HCT116 (cell line): Measurements from ENCODE around the gene IFI27L2. TPM values are rescaled to one million over a fixed set of nuclear protein-coding genes. Genes with fewer than 3 reads are reported as not detected.

ENCODE experiments used
- ATAC-seq: fragments of 200-7000 bp; cut with Tn5 transposase; 2 replicates; pipeline ENCODE4 v1.9.1; 2020; ENCODE audit warnings: mild to moderate bottlenecking, moderate library complexity
- BruUV-seq: library from RNA; stranded (reverse); fragments of 400-500 nt; replicated peaks from 2 replicates; lab custom pipeline; 2021; lab: Mats Ljungman, UMichigan
- CTCF ChIA-PET: fragments of 300-600 bp; sonication (Branson Sonifier 250); formaldehyde crosslinking; loops from one replicate; lab custom pipeline; 2021; ENCODE audit warnings: antibody characterized with exemption; lab: Charles Lee
- POLR2A ChIA-PET: fragments of 300-600, 350-600 bp; sonication (Branson Sonifier 250); formaldehyde crosslinking; loops from one replicate; lab custom pipeline; 2021; ENCODE audit warnings: antibody characterized with exemption; lab: Charles Lee
- RAD21 ChIA-PET, 2 experiments: fragments of 300-600 bp; sonication (Branson Sonifier 250); formaldehyde crosslinking; loops; one replicate each; lab custom pipeline; 2023; ENCODE audit warnings: low total read pairs in 2 of 2; ENCODE audit not compliant: uncharacterized antibody in 2 of 2, unreplicated experiment in 2 of 2, low non-redundant PET in 1 of 2; lab: Charles Lee
- DNase-seq: peaks from one replicate; pipeline ENCODE4 v3.0.0-alpha.2; 2010; ENCODE audit warnings: low read depth, low spot score
- H2AFZ ChIP-seq: fragments of 200-600 bp; shearing (Covaris generic), sonication (generic); 2 replicates; pipeline ENCODE4 v1.6.1; 2017; ENCODE audit warnings: low read depth, mixed run types, mixed read lengths, antibody characterized with exemption, low read length; ENCODE audit not compliant: poor library complexity, severe bottlenecking
- H3K27ac ChIP-seq: 2 replicates; pipeline ENCODE4 v1.5.1; 2012; ENCODE audit warnings: low read depth, low read length
- H3K27me3 ChIP-seq: fragments of 200-600 bp; sonication (generic); 2 replicates; pipeline ENCODE4 v1.6.1; 2016; ENCODE audit warnings: mixed run types, low read length, mixed read lengths; ENCODE audit not compliant: insufficient read depth
- H3K36me3 ChIP-seq, 2 experiments: fragments of 200-500 bp in 1 of 2; fragments of 200-600 bp in 1 of 2; sonication (Bioruptor generic) in 1 of 2; sonication (generic) in 1 of 2; 2 replicates each; pipeline versions ENCODE4 v1.5.1 to v1.6.1; 2014 to 2016; ENCODE audit warnings: low read length in 2 of 2, inconsistent platforms in 1 of 2, mixed read lengths in 1 of 2, mixed run types in 1 of 2; ENCODE audit not compliant: insufficient read depth in 2 of 2, control insufficient read depth in 1 of 2
- H3K4me1 ChIP-seq, 2 experiments: fragments of 200-600 bp in 1 of 2; sonication (generic) in 1 of 2; 2 replicates each; pipeline versions ENCODE4 v1.5.1 to v1.6.1; 2012 to 2017; ENCODE audit warnings: low read length in 2 of 2, inconsistent platforms in 1 of 2, mild to moderate bottlenecking in 1 of 2, mixed read lengths in 1 of 2, mixed run types in 1 of 2, moderate library complexity in 1 of 2; ENCODE audit not compliant: insufficient read depth in 2 of 2, control insufficient read depth in 1 of 2
- H3K4me2 ChIP-seq: fragments of 200-600 bp; sonication (generic); 2 replicates; pipeline ENCODE4 v1.6.1; 2017; ENCODE audit warnings: mixed run types, low read length, mixed read lengths
- H3K4me3 ChIP-seq, 2 experiments: fragments of 200-600 bp in 1 of 2; sonication (generic) in 1 of 2; replicated peaks in 1 of 2; 2 replicates each; pipeline ENCODE4 v1.5.1; 2011 to 2016; ENCODE audit warnings: low read length in 2 of 2, control low read depth in 1 of 2, low read depth in 1 of 2, mild to moderate bottlenecking in 1 of 2, mixed read lengths in 1 of 2, mixed run types in 1 of 2
- H3K79me2 ChIP-seq: fragments of 200-600 bp; sonication (generic); 2 replicates; pipeline ENCODE4 v1.6.1; 2017; ENCODE audit warnings: mild to moderate bottlenecking, mixed run types, low read length, moderate library complexity, mixed read lengths; ENCODE audit not compliant: insufficient read depth
- H3K9ac ChIP-seq: fragments of 200-600 bp; sonication (generic); 2 replicates; pipeline ENCODE4 v1.6.1; 2016; ENCODE audit warnings: low read length, mixed read lengths
- H3K9me2 ChIP-seq: fragments of 200-600 bp; sonication (generic), shearing (Covaris generic); 2 replicates; pipeline ENCODE4 v1.6.1; 2017; ENCODE audit warnings: mixed run types, mild to moderate bottlenecking, moderate library complexity; ENCODE audit not compliant: insufficient read depth
- H3K9me3 ChIP-seq, 2 experiments: fragments of 200-500 bp in 1 of 2; fragments of 200-600 bp in 1 of 2; sonication (Bioruptor generic) in 1 of 2; sonication (generic) in 1 of 2; 2 replicates each; pipeline ENCODE4 v1.6.1; 2014 to 2017; ENCODE audit warnings: low read length in 2 of 2, mixed read lengths in 2 of 2, inconsistent platforms in 1 of 2, low read depth in 1 of 2, mild to moderate bottlenecking in 1 of 2, mixed run types in 1 of 2, moderate library complexity in 1 of 2; ENCODE audit not compliant: control insufficient read depth in 1 of 2, insufficient read depth in 1 of 2
- H4K20me1 ChIP-seq: fragments of 200-600 bp; sonication (generic), shearing (Covaris generic); 2 replicates; pipeline ENCODE4 v1.6.1; 2017; ENCODE audit warnings: mixed run types, mild to moderate bottlenecking, moderate library complexity; ENCODE audit not compliant: insufficient read depth
- CBX3 ChIP-seq: IDR thresholded peaks from 2 replicates; pipeline ENCODE4 v1.6.1; 2012; ENCODE audit warnings: low read depth
- CEBPB ChIP-seq: IDR thresholded peaks from 2 replicates; pipeline ENCODE4 v1.6.1; 2012; ENCODE audit warnings: low read depth
- EZH2phosphoT487 ChIP-seq: fragments of 200-600 bp; IDR thresholded peaks from 2 replicates; pipeline ENCODE4 v1.6.1; 2018; ENCODE audit warnings: antibody characterized with exemption, borderline replicate concordance
- JUND ChIP-seq: IDR thresholded peaks from 2 replicates; pipeline ENCODE4 v1.6.1; 2012
- POLR2A ChIP-seq: IDR thresholded peaks from 2 replicates; pipeline ENCODE4 v1.7.0; 2011; ENCODE audit warnings: borderline replicate concordance; ENCODE audit not compliant: insufficient read depth, insufficient read length; ENCODE audit errors: extremely low read depth
- REST ChIP-seq: IDR thresholded peaks from 2 replicates; pipeline ENCODE4 v1.6.1; 2012; ENCODE audit warnings: low read depth
- SIN3A ChIP-seq: IDR thresholded peaks from 2 replicates; pipeline ENCODE4 v1.6.1; 2012; ENCODE audit warnings: low read depth
- TCF7L2 ChIP-seq: IDR thresholded peaks from 2 replicates; pipeline ENCODE4 v1.7.0; 2011; ENCODE audit warnings: borderline replicate concordance, inconsistent platforms; ENCODE audit not compliant: insufficient read depth, insufficient read length; ENCODE audit errors: extremely low read depth
- YY1 ChIP-seq: IDR thresholded peaks from 2 replicates; pipeline ENCODE4 v1.6.1; 2011; ENCODE audit warnings: low read length, low read depth, moderate library complexity, mild to moderate bottlenecking; ENCODE audit not compliant: insufficient replicate concordance; ENCODE audit errors: extremely low read depth
- ZNF274 ChIP-seq: fragments of 200-500 bp; sonication (Bioruptor generic); IDR thresholded peaks from 2 replicates; pipeline ENCODE4 v1.6.1; 2014; ENCODE audit warnings: mild to moderate bottlenecking, low read depth, low read length, inconsistent platforms
- intact Hi-C: fragments of 100-400 bp; cut with micrococcal nuclease; formaldehyde crosslinking; loops from 2 replicates; pipeline ENCODE4 v1.10.0; 2022
- total RNA-seq: library from RNA; stranded (reverse); gene quantifications from one replicate; pipeline ENCODE4 v1.2.1, GENCODE V29; 2021; ENCODE audit not compliant: unreplicated experiment

IFI27L2 gene
- total RNA-seq, 1 experiment from 2014 or later = 42.9 TPM

GRCh38 chr14:94114589-94115057 is 14.8 kb downstream of the IFI27L2 start:
- H3K27ac ChIP-seq = no peak overlapping the region
- no peaks in the 10 kb centered on the region for H4K20me1 ChIP-seq
- ATAC-seq (no peak), DNase-seq (no peak)
- H3K9me2 ChIP-seq = no peaks in the 10 kb centered on the region
- no peaks in the 10 kb centered on the region for H3K36me3 ChIP-seq
- ChIA-PET CTCF (no interaction called here), RAD21 (no interaction called here), POLR2A (interaction anchor here (0.9 kb wide), 1 partner anchor 14 kb away, joined by 3 read pairs; no protein-coding TSS in a partner anchor)
- H3K4me3 ChIP-seq = no peak overlapping the region
- H2AFZ ChIP-seq = no peak overlapping the region
- intact Hi-C loops = no loop called here
- BruUV-seq = no TSS peak
- H3K27me3 ChIP-seq = peaks cover 3% of the 10 kb centered on the region; the same call in 1 of the 2 replicates
- no peak for TF ChIP-seq POLR2A
- no peak for TF ChIP-seq REST
- TF ChIP-seq ZNF274 = no peak
- no peak for TF ChIP-seq EZH2phosphoT487
- TF ChIP-seq TCF7L2 = no peak
- no peak for TF ChIP-seq CBX3
- no peak for TF ChIP-seq SIN3A
- no peak for TF ChIP-seq JUND
- TF ChIP-seq YY1 = no peak
- TF ChIP-seq CEBPB = no peak
- H3K9ac ChIP-seq = no peak overlapping the region
- no peaks in the 10 kb centered on the region for H3K79me2 ChIP-seq
- H3K4me2 ChIP-seq = no peak overlapping the region
- peaks cover 0 to 5% of the 10 kb centered on the region in 2 experiments; a peak in 2 of 4 replicates for H3K9me3 ChIP-seq
- H3K4me1 ChIP-seq = peaks cover 0 to 18% of the 10 kb centered on the region in 2 experiments; a peak in 1 of 4 replicates
